KMS-11 (cell line): Measurements from ENCODE around the gene KPTN.

Experiments
- H2AFZ ChIP-seq: fragments of 200-600 bp; sonication (generic); 2 replicates; pipeline ENCODE4 v1.6.1; 2016; ENCODE audit warnings: antibody characterized with exemption, mixed run types, low read depth
- H3K27ac ChIP-seq: fragments of 200-600 bp; sonication (generic); 2 replicates; pipeline ENCODE4 v1.6.1; 2016; ENCODE audit warnings: mild to moderate bottlenecking, mixed run types
- H3K27me3 ChIP-seq: fragments of 200-600 bp; sonication (generic); 2 replicates; pipeline ENCODE4 v1.6.1; 2017; ENCODE audit warnings: mild to moderate bottlenecking, low read depth, mixed run types, moderate library complexity; ENCODE audit not compliant: insufficient read depth
- H3K36me3 ChIP-seq: fragments of 200-600 bp; sonication (generic); 2 replicates; pipeline ENCODE4 v1.6.1; 2017; ENCODE audit warnings: mild to moderate bottlenecking, mixed run types; ENCODE audit not compliant: insufficient read depth
- H3K4me1 ChIP-seq: fragments of 200-600 bp; sonication (generic); 2 replicates; pipeline ENCODE4 v1.6.1; 2016; ENCODE audit warnings: mild to moderate bottlenecking, low read depth, mixed run types; ENCODE audit not compliant: poor library complexity, severe bottlenecking
- H3K4me2 ChIP-seq: fragments of 200-600 bp; sonication (generic); 2 replicates; pipeline ENCODE4 v1.7.0; 2016; ENCODE audit warnings: mild to moderate bottlenecking, mixed run types
- H3K4me3 ChIP-seq: fragments of 200-600 bp; sonication (generic); IDR thresholded peaks from 2 replicates; pipeline ENCODE4 v1.6.1; 2017; ENCODE audit warnings: low read depth, low read length, mixed read lengths; ENCODE audit not compliant: insufficient read depth
- H3K79me2 ChIP-seq: fragments of 200-600 bp; sonication (generic); 2 replicates; pipeline ENCODE4 v1.6.1; 2016; ENCODE audit warnings: low read depth, mixed run types; ENCODE audit not compliant: insufficient read depth
- H3K9ac ChIP-seq: fragments of 200-600 bp; sonication (generic); 2 replicates; pipeline ENCODE4 v1.6.1; 2016; ENCODE audit warnings: mild to moderate bottlenecking, mixed run types
- H4K20me1 ChIP-seq: fragments of 200-600 bp; sonication (generic); 2 replicates; pipeline ENCODE4 v1.6.1; 2016; ENCODE audit warnings: mild to moderate bottlenecking, mixed run types; ENCODE audit not compliant: insufficient read depth
- TF ChIP-seq, protein P1 (sequence below): fragments of 200-600 bp; sonication (generic); conservative IDR thresholded peaks from 2 replicates; pipeline ENCODE4 v1.6.1; 2017; ENCODE audit warnings: low read depth, mild to moderate bottlenecking, antibody characterized with exemption, low read length, moderate library complexity, mixed read lengths

KPTN gene

DNA sequence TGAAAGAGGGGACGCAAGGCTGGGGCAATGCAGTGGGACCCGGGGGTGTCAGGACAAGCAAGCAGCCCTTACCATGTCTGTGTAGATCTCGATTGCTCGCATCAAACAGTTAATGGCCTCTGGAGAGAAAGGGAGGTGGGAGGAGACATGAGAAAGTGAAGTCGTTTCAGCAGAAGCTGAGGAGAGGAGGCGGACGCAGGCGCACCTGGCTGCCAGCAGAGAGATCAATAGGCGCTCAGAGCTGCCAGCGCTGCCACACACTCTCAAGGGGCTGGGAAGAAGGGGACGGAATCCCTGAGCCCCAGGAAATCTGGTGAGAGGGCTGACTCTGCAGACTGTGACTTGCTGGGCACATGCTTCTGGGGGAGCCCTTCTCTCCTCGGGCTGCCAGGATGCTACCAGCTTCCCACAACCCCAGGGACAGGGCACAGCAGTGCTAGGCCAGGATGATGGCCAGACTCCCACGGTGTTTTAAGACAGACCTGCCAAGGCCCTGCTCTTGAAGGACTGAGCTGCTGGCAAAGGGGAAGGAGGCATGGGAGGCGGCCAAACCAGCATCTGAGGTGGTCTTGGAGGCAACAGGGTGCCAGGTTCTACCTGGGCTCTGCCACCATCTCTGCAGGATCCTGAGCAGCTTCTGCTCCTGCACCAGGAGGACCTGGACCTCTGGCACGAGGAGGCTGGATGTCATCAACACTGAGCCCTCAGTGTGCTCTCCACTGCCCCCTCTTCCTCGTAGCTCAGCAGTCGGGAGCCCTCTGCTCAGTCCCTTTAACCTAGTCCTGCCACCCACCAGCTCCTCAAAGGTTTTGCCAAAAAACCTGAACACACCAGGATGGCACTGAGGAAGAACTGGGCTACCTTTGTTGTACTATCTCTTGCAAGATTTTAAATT lies 11.7 kb upstream of the KPTN start:
- Histone ChIP-seq H3K36me3 (no peaks in the 10 kb centered on the region), H3K79me2 (no peaks in the 10 kb centered on the region)

DNA sequence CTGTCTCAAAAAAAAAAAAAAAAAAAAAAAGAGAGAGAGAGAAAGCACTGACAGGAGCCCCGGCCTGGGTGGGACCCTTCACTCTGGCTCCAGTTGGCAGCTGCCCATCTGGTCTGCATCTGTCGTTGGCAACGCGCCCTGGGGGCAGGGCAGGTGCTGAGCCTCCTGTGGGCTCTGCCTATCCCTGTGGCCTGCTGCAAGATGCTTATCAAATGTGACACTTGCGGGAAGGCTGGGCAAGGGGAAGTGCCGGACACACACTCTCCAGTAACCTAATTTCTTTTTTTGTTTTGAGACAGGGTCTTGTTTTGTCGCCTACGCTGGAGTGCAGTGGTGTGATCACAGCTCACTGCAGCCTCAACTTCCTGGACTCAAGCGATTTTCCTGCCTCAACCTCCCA lies 10.7 kb upstream of the KPTN start:
- H3K27me3 ChIP-seq: no peaks in the 10 kb centered on the region
- TF ChIP-seq, protein P1, sequence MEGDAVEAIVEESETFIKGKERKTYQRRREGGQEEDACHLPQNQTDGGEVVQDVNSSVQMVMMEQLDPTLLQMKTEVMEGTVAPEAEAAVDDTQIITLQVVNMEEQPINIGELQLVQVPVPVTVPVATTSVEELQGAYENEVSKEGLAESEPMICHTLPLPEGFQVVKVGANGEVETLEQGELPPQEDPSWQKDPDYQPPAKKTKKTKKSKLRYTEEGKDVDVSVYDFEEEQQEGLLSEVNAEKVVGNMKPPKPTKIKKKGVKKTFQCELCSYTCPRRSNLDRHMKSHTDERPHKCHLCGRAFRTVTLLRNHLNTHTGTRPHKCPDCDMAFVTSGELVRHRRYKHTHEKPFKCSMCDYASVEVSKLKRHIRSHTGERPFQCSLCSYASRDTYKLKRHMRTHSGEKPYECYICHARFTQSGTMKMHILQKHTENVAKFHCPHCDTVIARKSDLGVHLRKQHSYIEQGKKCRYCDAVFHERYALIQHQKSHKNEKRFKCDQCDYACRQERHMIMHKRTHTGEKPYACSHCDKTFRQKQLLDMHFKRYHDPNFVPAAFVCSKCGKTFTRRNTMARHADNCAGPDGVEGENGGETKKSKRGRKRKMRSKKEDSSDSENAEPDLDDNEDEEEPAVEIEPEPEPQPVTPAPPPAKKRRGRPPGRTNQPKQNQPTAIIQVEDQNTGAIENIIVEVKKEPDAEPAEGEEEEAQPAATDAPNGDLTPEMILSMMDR: no peak
- H3K27ac ChIP-seq: no peak overlapping the region
- H4K20me1 ChIP-seq: no peaks in the 10 kb centered on the region
- H3K4me1 ChIP-seq: peaks cover 8% of the 10 kb centered on the region
- H2AFZ ChIP-seq: no peak overlapping the region
- no peak overlapping the region for H3K4me3 ChIP-seq
- no peaks in the 10 kb centered on the region for H3K36me3 ChIP-seq
- H3K9ac ChIP-seq: no peak overlapping the region
- H3K79me2 ChIP-seq: no peaks in the 10 kb centered on the region
- H3K4me2 ChIP-seq: no peak overlapping the region

More for the DNA sequence above, 11.7 kb upstream of the KPTN start:
- TF ChIP-seq, protein P1: no peak
- no peaks in the 10 kb centered on the region for H3K27me3 ChIP-seq
- H3K9ac ChIP-seq: no peak overlapping the region
- no peak overlapping the region for H2AFZ ChIP-seq
- H3K4me3 ChIP-seq: no peak overlapping the region
- H4K20me1 ChIP-seq: no peaks in the 10 kb centered on the region
- H3K4me1 ChIP-seq: peaks cover 6% of the 10 kb centered on the region
- H3K27ac ChIP-seq: no peak overlapping the region
- no peak overlapping the region for H3K4me2 ChIP-seq

DNA sequence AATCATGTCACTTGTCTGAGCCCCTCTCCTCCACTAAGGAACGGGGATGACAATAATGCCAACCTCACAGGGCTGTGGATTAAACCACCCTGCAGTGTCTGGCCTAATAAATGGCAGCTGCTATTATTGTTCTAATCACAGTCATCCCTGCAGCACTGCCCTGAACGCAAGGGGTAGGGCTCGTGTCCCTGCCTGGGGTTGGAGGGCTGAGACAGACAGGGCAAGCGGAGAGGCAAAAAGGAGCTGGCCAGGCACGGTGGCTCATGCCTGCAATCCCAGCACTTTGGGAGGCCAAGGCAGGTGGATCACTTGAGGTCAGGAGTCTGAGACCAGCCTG lies 10.2 kb upstream of the KPTN start:
- H3K27me3 ChIP-seq: no peaks in the 10 kb centered on the region
- peaks cover 8% of the 10 kb centered on the region for H3K4me1 ChIP-seq
- no peak overlapping the region for H3K9ac ChIP-seq
- no peaks in the 10 kb centered on the region for H4K20me1 ChIP-seq
- TF ChIP-seq, protein P1: no peak
- no peak overlapping the region for H3K27ac ChIP-seq
- H3K4me2 ChIP-seq: no peak overlapping the region
- no peaks in the 10 kb centered on the region for H3K36me3 ChIP-seq
- H2AFZ ChIP-seq: no peak overlapping the region
- H3K4me3 ChIP-seq: no peak overlapping the region
- H3K79me2 ChIP-seq: no peaks in the 10 kb centered on the region

DNA sequence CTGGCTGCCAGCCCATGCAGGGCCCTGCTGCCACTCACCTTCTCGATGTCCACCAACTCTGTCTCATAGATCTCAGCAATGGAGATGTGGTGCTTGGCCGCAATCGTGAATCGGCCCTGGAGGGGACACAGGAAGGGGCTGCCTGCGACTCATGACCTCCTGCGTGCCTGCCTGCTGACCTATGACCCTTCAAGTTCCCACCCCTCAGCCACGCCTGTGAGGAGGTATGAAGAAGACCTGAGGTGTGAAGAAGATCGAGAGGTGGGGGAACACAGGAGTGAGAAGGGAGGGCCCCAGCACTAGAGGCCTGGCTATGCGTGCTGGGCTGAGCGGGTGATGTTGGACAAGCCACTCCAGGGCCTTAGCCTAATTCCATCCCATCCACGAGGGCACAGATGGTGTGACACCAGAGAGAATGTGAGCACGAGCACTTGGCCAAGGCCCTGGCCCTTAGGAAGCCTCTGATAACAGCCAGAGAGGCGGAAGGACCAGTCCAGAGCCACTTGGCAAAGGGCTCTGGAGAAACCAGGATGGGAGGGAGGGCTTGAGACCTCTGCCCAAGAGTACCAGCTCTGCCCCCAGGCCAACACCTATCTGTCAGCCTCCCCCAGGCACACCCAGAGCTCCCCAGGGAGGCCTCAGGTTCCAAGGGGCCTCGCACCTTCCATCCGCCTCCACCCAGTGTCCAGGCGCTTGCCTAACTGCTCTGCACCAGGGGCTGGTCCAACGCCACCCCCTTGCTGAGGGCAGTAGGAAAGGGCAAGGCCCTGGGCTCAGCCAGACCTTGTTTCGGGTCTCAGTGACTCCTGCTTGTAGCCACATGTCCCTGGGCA lies 9.6 kb upstream of the KPTN start:
- Histone ChIP-seq H3K27ac (no peak overlapping the region), H2AFZ (no peak overlapping the region), H3K79me2 (no peaks in the 10 kb centered on the region), H3K4me3 (no peak overlapping the region), H3K36me3 (no peaks in the 10 kb centered on the region), H3K4me1 (peaks cover 8% of the 10 kb centered on the region), H3K27me3 (no peaks in the 10 kb centered on the region), H4K20me1 (no peaks in the 10 kb centered on the region), H3K4me2 (no peak overlapping the region), H3K9ac (no peak overlapping the region)
- TF ChIP-seq, protein P1: no peak
